ENCODE measurements around the gene CLCN1.

CLCN1 gene

GRCh38 chr7:143320620-143321019 is 4.7 kb downstream of the CLCN1 start:
- DNase-seq (ENCODE audit: low read depth) = no peak
- H3K4me3 ChIP-seq (ENCODE audit: low read depth, low read length) = no peak overlapping the region
- TF ChIP-seq MYC (IDR thresholded peaks at IDR 0.05; ENCODE audit: low read depth, low read length) (no peak), MAX (IDR thresholded peaks at IDR 0.05; ENCODE audit: low read depth, low read length) (no peak), POLR2A (IDR thresholded peaks at IDR 0.05; ENCODE audit: extremely low read depth, insufficient read length) (no peak), CTCF (IDR thresholded peaks at IDR 0.05; ENCODE audit: low read depth, low read length) (no peak)

GRCh38 chr7:143321242-143321641 is 5.3 kb downstream of the CLCN1 start:
- peak; percentile 35 for DNase-seq (ENCODE audit: low read depth)
- TF ChIP-seq MYC (IDR thresholded peaks at IDR 0.05; ENCODE audit: low read depth, low read length) = no peak
- TF ChIP-seq MAX (IDR thresholded peaks at IDR 0.05; ENCODE audit: low read depth, low read length) = no peak
- no peak for TF ChIP-seq CTCF (IDR thresholded peaks at IDR 0.05; ENCODE audit: low read depth, low read length)
- TF ChIP-seq POLR2A (IDR thresholded peaks at IDR 0.05; ENCODE audit: extremely low read depth, insufficient read length) = no peak
- no peak overlapping the region for H3K4me3 ChIP-seq (ENCODE audit: low read depth, low read length)

GRCh38 chr7:143321734-143322133 is 5.8 kb downstream of the CLCN1 start:
- H3K4me3 ChIP-seq (ENCODE audit: low read depth, low read length) = no peak overlapping the region
- peak; percentile 21 for TF ChIP-seq CTCF (IDR thresholded peaks at IDR 0.05; ENCODE audit: low read depth, low read length)
- no peak for TF ChIP-seq POLR2A (IDR thresholded peaks at IDR 0.05; ENCODE audit: extremely low read depth, insufficient read length)
- DNase-seq (ENCODE audit: low read depth) = peak; percentile 57

GRCh38 chr7:143322760-143323633 is 7.1 kb downstream of the CLCN1 start:
- no peak overlapping the region for H3K4me3 ChIP-seq (ENCODE audit: low read depth, low read length)
- no peak for TF ChIP-seq CTCF (IDR thresholded peaks at IDR 0.05; ENCODE audit: low read depth, low read length)
- no peak for TF ChIP-seq MAX (IDR thresholded peaks at IDR 0.05; ENCODE audit: low read depth, low read length)
- TF ChIP-seq MYC (IDR thresholded peaks at IDR 0.05; ENCODE audit: low read depth, low read length) = no peak
- no peak for TF ChIP-seq POLR2A (IDR thresholded peaks at IDR 0.05; ENCODE audit: extremely low read depth, insufficient read length)
- no peak for DNase-seq (ENCODE audit: low read depth)

GRCh38 chr7:143323653-143324052 is 7.7 kb downstream of the CLCN1 start:
- DNase-seq (ENCODE audit: low read depth) = no peak
- TF ChIP-seq MYC (IDR thresholded peaks at IDR 0.05; ENCODE audit: low read depth, low read length) (no peak), CTCF (IDR thresholded peaks at IDR 0.05; ENCODE audit: low read depth, low read length) (no peak), MAX (IDR thresholded peaks at IDR 0.05; ENCODE audit: low read depth, low read length) (no peak), POLR2A (IDR thresholded peaks at IDR 0.05; ENCODE audit: extremely low read depth, insufficient read length) (no peak)
- no peak overlapping the region for H3K4me3 ChIP-seq (ENCODE audit: low read depth, low read length)
